HG02970 (cell line): ENCODE results near the gene SMAD4.

ENCODE experiments used
- ATAC-seq: cut with Tn5 transposase; IDR thresholded peaks from one replicate; pipeline ENCODE4 v1.9.1; 2021; ENCODE audit warnings: mild to moderate bottlenecking, moderate library complexity, moderate number of reproducible peaks; ENCODE audit not compliant: unreplicated experiment, low FRiP score

The SMAD4 gene

DNA sequence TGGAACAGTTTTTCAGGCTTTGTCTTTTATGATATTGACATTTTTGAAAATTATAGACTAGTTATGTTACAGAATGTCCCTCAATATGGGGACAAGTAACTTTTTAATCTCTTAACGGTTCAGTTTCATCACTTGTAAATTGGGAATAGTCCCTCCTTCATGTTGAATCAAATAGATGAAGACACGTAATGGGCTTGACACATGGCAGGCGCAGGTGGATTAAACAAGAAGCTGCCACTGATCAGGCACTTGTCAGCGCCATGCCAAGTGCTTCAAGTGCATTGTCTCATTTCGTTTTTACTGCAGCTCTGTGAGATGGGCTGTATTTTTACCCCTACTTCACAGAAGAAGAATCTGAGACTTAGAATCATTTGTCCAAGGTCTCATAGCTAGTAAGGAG, 9.5 kb upstream of the SMAD4 start:
- no peak for ATAC-seq

DNA sequence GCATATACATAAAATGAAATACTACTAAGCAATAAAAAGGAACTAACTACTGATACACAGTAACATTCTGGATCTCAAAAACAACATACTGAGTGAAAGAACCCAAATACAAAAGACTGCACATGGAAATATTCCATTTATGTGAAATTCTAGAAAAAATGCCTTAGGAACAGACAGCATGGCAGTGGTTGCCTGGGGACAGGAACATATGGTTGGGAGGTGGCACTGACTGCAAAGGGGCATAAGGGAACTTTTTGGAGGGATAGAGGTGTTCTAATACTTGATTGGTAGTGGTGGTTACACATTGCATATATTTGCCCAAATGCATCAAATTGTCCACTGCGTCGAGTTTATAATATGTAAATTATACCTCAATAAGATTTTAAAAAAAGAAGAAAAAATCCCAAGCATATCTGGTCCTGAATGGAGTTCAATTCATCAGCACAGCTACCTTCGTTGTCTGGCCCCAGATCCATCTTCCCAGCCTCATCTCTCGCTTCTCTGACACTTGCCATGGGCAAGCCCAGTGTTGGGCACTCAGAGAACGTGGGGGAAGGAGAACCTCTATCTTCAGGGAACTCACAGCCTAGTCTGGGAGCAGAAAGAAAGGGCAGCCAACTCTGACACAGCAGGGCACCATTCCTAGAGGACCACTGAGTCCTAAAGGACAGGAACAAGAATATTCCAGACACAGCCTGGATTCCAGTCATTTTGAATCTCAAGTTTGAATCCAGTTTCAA, 8.6 kb upstream of the SMAD4 start:
- no peak for ATAC-seq

DNA sequence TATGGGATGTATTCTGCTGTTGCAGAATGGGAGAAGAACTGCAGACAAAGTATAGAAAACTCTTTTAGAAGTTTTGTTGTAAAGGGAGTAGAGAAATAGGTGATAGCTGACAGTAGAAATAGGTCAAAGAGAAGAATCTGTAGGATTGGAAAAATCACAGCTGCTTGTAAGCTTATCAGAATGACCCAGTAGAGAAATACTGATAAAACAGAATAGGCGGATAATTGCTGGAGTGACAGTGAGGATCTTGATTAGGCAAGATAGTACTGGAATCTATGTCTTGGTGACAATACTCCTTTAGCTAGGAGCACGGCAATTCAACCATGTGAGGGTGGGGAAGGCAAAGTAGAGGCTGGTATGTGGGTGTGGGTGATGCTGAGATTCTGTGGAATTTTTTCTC, 4.5 kb upstream of the SMAD4 start:
- no peak for ATAC-seq

DNA sequence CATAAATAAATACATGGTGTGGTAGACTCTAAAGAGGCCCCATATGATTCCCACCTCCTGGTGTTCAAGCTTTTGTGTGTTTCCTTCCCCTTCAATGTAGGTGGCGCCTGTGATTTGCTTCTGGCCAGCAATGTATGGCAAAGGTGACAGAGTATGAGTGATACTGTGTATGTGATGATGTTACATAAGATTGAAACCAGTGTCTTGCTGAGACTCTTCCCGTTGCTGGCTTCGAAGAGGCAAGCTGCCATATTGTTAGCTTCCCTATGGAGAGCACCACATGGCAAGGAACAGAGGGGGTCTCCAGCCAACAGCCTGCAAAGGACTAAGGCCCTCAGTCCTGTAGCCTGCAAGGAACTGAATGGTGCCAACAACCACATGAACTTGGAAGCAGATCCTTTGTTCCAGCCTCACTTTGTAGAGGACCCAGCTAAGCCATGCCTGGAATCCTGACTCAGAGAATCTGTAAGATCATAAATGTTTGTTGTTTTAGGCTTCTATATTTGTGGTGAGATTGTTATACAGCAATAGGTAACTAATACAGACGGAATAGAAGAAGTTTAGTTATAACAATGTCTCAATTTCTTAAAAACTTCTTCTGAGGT, 1.7 kb upstream of the SMAD4 start:
- no peak for ATAC-seq

DNA sequence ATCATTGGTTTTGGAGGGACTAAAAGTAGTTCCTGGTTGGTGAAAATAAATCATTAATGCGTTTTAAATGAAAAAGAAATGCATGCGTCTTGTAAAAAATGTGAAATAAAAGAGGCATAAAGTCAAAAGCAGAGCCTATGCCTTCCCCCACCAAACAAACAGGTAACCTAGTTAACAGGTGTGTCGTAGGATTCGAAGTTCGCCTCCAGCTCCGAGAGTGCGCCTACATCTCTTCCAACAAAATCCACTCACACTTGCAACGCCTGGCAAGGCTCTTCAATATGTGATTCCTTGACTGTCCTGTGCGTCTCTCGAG, 677 bp upstream of the SMAD4 start:
- ATAC-seq, result no peak

DNA sequence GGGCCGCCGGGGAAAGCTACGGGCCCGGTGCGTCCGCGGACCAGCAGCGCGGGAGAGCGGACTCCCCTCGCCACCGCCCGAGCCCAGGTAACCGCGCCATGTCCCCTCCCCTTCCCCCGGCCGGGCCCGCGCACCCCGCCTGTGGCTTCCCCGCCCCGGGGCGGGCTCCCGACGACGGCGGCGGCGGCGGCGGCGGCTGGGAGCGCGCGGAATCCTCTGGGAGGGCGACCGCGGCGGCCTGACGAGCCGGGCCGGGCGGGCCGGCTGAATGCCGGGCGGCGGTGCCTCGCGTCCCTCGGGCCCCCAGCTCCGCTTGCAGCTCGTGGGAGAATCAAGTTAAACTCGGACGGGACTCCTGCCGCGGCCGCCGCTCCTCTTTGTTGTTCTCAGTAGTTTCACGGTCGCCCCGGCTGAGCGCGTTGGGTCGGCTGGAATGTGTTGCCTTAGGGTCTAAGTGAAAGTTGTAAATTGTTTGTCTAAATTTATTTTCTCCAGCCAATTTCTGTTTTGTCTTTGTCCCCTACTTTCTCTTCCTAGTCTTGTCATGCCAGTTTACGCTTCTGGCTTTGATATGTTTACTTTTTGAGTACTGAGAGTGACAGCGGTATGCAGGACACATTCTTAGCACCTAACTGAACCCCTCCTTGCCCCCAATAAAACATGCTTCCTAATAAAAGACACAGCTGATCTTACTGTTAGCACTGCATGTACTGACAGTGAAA, 685 bp downstream of the SMAD4 start:
- ATAC-seq, result peak; percentile 59

DNA sequence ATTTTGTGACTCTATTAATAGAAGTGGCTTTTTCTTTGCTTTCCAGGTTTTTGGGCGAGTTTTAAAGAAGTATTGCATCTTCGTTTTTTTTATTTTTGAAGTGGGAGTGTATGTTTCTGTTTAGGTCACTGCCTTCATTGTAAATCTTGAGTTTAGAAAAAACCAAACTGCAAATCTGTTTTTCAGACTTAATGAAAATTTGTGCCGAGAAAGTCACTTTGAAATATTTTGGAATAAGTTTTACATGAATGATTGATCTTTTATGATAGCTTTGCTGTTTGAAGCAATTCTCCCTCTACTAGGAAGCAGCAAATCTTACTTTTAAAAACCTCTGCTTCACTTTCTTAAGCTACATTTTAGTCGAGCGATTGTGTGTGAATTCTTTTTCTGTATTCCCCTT, 2.2 kb downstream of the SMAD4 start:
- ATAC-seq, result no peak

DNA sequence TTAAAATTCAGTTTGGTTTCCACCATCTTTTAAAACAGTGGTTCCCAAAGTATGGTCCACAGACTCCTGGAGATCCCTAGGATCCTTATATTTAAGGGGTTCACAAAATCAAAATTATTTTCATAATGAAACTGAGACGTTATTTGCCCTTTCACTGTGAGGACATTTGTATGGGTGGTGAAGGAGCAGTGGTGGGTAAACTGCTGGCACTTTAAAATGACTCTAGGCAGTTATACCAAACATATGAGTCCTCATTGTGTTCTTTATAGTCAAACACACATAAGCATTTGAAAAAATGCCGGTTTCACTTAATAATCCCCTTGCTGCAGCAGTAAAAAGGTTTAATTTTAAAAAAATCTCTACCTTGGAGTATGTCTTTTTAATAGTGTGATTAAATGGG, 7.2 kb downstream of the SMAD4 start:
- ATAC-seq, result no peak

DNA sequence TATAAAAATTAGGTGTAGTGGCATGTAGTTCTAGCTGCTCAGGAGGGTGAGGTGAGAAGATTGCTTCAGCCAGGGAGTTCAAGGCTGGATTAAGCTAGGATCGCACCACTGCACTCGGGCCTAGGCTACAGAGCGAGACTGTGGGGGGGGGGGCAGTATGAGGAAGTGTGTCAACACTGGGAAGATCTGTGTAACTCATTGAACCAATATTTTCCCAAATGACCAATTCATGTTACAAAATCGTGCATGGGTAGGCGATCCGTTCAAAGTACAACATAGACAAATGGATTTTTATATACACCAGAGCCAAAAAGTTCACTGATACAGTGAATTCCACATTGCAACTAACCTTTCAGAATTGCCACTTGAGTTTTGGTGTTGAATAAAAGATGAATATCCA, 8.1 kb downstream of the SMAD4 start:
- ATAC-seq, result no peak

DNA sequence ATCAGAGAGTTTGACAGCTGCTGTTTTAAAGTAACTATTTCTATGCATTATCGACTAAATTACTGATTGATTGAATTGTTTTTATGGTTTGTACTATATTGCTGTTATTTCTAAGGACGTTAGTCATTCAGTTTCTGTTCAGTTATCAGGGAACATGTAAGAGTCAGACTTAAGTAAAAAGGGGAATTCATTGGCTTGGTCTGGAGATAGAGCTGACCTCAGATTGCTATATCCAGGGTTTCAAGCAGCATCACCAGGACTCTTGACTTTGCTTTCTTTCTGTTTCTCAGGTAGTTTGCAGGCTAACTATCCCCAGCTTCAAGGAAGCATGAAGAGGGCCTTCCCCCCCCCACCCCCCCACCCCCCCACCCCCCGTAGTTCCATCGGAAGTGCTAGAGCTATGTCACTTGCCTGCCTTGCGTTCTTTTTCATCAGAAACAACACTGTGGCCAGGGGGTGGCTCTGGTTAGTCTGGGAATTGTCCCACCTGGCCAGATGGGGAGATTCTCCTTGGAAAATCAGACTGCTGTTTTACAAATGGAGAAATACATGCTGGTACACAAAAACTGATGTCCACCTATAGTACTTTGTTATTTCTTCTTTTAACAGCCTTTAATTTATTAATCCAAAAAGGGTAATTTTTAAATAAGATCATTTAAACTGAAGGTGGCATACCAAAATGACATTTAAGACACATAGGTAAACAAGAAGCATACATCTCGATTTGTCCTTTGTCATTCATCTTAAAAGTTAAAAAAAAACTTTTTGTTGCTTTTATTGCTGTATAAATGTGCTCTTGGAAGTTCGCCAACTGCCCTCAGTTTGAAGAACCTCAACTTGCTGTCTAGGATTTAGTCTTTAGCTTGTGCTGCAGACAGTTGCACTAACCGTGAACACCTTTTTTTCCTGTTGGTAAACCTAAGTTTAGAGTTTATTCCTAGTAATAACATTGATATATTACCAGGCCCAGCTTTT, 9.4 kb downstream of the SMAD4 start:
- no peak for ATAC-seq

DNA sequence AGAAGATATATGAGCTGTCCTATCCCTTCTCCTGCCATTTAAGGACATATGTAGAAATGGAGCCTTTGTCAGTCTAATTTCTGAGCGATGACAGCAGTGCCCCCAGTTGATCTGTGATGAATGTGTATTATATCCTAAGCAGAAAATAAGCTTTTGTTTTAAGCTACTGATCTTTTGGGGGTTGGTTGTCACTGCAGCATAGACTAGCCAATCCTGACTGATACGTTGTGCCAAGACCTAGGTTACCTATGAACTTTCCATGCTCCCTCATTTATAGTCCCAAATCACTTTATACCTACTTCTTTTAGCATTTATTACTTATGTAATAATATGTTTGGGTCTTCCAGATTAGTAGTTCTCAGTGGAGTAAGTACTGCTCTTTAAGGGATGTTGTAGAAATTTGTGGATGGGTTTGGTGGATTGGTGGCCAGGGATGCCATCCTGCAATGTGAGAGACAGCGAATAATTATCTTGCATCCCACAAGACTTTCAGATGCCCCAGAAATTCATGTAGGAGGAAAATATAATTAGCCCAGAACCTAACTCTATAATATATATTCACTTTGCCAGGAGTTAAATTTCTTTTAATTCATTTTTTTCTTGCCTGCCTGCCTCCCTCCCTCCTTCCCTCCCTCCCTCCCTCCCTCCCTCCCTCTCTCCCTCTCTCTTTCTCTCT, 11.8 kb downstream of the SMAD4 start:
- no peak for ATAC-seq

DNA sequence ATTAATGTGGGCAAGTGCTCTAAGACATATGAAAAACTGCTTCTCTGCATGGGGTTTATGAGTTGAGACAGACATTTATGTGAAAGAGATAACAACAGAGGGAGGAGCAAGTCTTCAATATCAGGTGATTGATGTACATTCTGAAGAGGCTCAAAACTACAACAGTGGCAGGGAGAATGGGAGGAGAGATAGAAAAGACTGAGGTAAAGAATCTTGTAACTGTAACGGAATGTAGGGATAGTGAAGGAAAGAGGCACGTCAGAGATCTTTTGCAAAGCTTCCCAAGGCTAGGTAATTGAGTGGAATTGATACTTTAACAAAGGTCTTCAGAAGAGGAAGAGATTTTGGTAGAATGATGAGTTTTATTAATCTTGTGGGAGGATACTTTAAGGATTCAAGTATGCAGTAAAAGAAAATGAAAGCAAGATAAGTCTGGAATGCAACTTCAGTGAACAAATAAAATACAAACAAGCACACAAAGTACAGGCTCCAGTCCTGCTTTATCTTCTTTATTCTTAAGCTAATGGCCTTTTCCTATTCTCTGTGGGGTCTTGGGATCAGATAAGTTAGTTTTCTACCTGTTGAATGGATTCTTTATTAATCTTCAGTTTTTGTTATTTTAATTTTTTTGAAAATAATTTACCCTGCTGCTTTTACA, 15.0 kb downstream of the SMAD4 start:
- ATAC-seq, result no peak

DNA sequence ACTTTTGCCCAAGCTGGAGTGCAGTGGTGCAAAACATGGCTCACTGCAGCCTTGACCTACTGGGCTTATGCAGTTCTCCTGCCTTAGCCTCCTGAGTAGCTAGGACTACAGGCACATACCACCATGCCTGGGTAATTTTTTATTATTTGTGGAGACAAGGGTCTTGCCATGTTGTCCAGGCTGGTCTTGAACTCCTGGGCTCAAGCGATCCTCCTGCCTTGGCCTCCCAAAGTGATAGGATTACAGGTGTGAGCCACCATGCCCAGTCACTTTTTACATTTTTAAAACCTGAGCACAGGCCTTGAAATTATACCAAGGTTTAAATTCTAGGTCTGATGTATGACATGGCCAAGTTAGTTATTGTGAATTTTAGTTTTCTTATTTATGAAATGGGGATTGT, 18.2 kb downstream of the SMAD4 start:
- no peak for ATAC-seq

DNA sequence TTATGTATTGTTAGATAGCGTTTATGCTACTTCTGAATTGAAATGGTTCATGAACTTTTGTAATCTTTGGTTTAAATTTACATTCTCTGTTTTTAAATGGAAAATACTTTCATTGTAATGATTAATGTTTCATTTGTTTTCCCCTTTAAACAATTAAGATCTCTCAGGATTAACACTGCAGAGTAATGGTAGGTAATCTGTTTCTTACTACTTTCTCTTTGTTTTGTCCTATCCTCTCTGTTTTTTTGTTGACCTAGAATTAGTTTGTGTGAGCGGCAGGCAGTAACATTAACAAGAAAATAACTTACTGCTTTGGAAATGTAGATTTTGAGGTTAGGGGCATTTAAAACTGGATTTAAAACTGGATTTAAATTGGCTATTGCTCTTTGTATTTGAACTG, 19.1 kb downstream of the SMAD4 start:
- ATAC-seq, result no peak

DNA sequence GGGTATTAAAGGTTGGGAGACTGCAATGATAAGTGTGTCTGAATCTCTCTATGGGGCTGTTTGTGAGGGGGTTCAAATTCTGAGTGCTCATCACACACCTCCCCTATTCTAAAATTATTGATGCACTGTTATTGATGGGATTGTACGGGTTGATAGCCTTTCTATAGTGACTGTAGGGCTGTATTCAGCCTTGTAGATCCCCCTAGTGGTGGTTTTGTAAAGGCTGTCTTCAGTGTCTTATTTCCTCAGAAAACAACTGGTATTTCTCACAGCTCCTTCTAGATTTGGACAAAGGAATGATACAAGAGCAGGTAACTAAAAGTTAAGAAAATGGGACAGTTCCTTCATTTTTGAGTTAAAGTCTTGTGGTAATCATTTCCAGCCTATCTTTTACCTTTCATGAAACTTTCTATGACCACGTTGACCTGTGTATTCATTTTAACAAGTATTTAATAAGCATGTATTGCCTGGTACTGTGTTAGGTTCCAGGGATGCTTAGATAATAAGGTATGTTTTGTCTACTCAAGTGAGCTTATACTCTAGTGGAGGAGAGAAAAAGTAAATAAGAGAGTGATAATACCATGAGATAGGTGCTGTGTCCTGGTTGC, 21.2 kb downstream of the SMAD4 start:
- ATAC-seq, result no peak

DNA sequence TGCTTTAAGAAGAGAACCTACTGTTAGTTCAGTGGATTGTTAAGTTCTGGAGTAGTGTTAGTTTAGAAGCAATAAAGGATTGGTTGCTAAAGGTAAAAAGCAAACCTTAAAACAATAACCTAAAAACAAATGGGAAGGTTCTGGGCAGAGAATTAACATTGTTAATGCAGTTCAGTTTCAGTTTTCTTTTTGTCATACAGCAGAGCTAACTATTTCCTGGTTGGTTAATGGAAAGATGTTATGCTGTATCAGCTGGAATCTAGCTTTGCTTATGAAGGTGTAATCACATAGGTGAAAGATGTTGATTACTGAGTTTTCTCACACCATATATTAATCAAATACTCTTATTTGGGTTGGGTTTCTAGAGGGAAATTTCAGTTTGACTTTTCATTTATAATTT, 23.8 kb downstream of the SMAD4 start:
- ATAC-seq, result no peak

DNA sequence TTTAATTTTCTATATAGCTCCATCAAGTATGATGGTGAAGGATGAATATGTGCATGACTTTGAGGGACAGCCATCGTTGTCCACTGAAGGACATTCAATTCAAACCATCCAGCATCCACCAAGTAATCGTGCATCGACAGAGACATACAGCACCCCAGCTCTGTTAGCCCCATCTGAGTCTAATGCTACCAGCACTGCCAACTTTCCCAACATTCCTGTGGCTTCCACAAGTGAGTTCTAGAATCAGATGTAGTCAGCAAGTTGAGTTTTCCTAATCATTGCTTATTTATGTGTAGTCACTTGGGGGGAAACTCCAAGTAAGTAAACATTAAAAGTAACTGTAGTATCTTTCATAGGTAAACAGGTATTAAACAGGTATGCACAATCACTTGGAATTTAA, 24.8 kb downstream of the SMAD4 start:
- no peak for ATAC-seq

DNA sequence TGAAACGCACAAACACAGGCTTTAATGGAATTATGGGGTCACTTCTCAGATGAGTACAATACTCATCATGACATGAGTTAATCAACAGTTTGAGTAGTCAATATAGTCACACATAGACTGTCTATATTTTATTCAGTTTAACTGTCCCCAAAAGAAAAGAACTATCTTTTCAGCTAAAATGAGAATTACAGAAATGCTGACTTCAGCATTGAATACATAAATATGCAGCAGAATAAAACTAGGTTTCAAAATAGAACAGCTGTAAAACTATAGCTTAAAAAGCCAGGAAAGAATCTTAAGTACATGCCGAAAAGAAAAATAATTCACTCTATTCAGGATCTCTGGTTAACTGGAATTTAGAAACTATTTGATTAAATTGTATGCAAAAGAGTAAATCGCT, 30.0 kb downstream of the SMAD4 start:
- ATAC-seq, result no peak

DNA sequence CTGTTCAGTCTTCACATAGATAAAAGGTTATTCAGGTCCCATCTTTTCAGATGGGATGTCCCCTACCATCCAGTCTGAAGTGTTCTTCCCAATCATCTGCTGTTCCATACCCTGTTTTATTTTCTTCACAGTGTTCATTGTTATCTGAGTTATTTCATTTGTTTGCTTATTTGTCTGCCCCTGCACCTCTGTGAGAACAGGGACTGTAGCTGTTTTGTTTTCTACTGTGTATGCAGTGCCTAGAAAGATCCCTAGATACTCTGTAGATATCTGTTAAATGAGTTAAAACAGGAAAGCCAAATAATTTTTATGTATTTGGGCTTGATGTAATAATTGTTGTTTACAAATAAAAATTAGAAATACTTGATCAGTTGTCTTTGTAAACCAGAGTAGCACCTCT, 34.2 kb downstream of the SMAD4 start:
- no peak for ATAC-seq
